GM12878 (cell line): Measurements from ENCODE around the gene PTGES3L. TPM values are rescaled to one million over a fixed set of nuclear protein-coding genes. Genes with fewer than 3 reads are reported as not detected.

Source experiments
- BACH1 ChIP-seq: fragments of 450-650 bp; IDR thresholded peaks from 2 replicates; pipeline ENCODE4 v1.6.1; 2017; ENCODE audit warnings: mild to moderate bottlenecking, borderline replicate concordance
- BHLHE40 ChIP-seq, 2 experiments: fragments of 450-650 bp in 1 of 2; IDR thresholded peaks; 2 replicates each; pipeline ENCODE4 v1.6.1; 2011 to 2017; ENCODE audit warnings: low read depth in 2 of 2, borderline replicate concordance in 1 of 2, improper control_type of control experiment in 1 of 2, low read length in 1 of 2, mild to moderate bottlenecking in 1 of 2
- EP300 ChIP-seq, 2 experiments: fragments of 150-350 bp in 1 of 2; IDR thresholded peaks; 2 replicates each; pipeline ENCODE4 v1.6.1; 2011 to 2012; ENCODE audit warnings: low read depth in 2 of 2, low read length in 2 of 2, borderline replicate concordance in 1 of 2, improper control_type of control experiment in 1 of 2, inconsistent platforms in 1 of 2; ENCODE audit not compliant: control insufficient read depth in 1 of 2
- HDGF ChIP-seq: fragments of 450-650 bp; IDR thresholded peaks from 2 replicates; pipeline ENCODE4 v1.6.1; 2016; ENCODE audit warnings: antibody characterized with exemption
- IKZF1 ChIP-seq: fragments of 450-650 bp; conservative IDR thresholded peaks from 2 replicates; pipeline ENCODE4 v1.6.1; 2017; ENCODE audit warnings: antibody characterized with exemption, mild to moderate bottlenecking
- IRF4 ChIP-seq: IDR thresholded peaks from 2 replicates; pipeline ENCODE4 v1.6.1; 2011; ENCODE audit warnings: low read depth, low read length
- MTA3 ChIP-seq: IDR thresholded peaks from 2 replicates; pipeline ENCODE4 v1.6.1; 2012; ENCODE audit warnings: low read length, inconsistent platforms, borderline replicate concordance
- PML ChIP-seq: IDR thresholded peaks from 2 replicates; pipeline ENCODE4 v1.6.1; 2012; ENCODE audit warnings: low read length, inconsistent platforms
- POU2F2 ChIP-seq: IDR thresholded peaks from 3 replicates; pipeline ENCODE4 v1.6.1; 2011; ENCODE audit warnings: low read depth, mild to moderate bottlenecking, low read length, borderline replicate concordance
- RAD51 ChIP-seq: fragments of 450-650 bp; IDR thresholded peaks from 2 replicates; pipeline ENCODE4 v1.6.1; 2016; ENCODE audit warnings: moderate library complexity, mild to moderate bottlenecking, inconsistent platforms
- RFX5 ChIP-seq: IDR thresholded peaks from 2 replicates; pipeline ENCODE4 v1.6.1; 2011; ENCODE audit warnings: low read depth, low read length, improper control_type of control experiment
- SRF ChIP-seq, 2 experiments: IDR thresholded peaks; 2 replicates each; pipeline ENCODE4 v1.6.1; 2011; ENCODE audit warnings: low read depth in 2 of 2, low read length in 2 of 2, mild to moderate bottlenecking in 1 of 2, moderate library complexity in 1 of 2
- TBL1XR1 ChIP-seq: IDR thresholded peaks from 2 replicates; pipeline ENCODE4 v1.6.1; 2012; ENCODE audit warnings: low read depth, low read length, improper control_type of control experiment
- TCF3 ChIP-seq: IDR thresholded peaks from 2 replicates; pipeline ENCODE4 v1.6.1; 2012; ENCODE audit warnings: low read depth, mild to moderate bottlenecking, low read length, borderline replicate concordance; ENCODE audit not compliant: insufficient read depth
- ZNF384 ChIP-seq: IDR thresholded peaks from 2 replicates; pipeline ENCODE4 v1.6.1; 2012; ENCODE audit warnings: low read depth, mild to moderate bottlenecking, low read length, improper control_type of control experiment, borderline replicate concordance
- polyA plus RNA-seq, 11 experiments: library from polyadenylated mRNA; depleted of rRNA in 4 of 11; unstranded in 6 of 11; stranded (reverse) in 5 of 11; fragments of >200 nt; fragmentation: Nextera tagmentation in 4 of 11; fragmentation: Illumina TruSeq in 1 of 11; extraction: Ambion mirVana in 4 of 11; extraction: Trizol in 1 of 11; gene quantifications; 1 replicate in 1 of 11; 2 replicates in 10 of 11; pipeline versions ENCODE4 v1.2.1 to v1.2.3, GENCODE V29; 2011 to 2016; ENCODE audit warnings: inconsistent platforms in 2 of 11, missing spikeins in 2 of 11, low read depth in 1 of 11
- total RNA-seq, 4 experiments: library from RNA; depleted of rRNA in 3 of 4; stranded (reverse); fragments of >200 nt in 3 of 4; fragmentation: Illumina TruSeq in 1 of 4; extraction: Trizol in 1 of 4; gene quantifications; 2 replicates each; pipeline versions ENCODE4 v1.2.1 to v1.2.3, GENCODE V29; 2013 to 2021
- TF ChIP-seq, protein P1 (sequence below): IDR thresholded peaks from 2 replicates; pipeline ENCODE4 v1.6.1; 2012; ENCODE audit warnings: low read length, inconsistent platforms
- TF ChIP-seq, protein P2 (sequence below): fragments of 450-650 bp; IDR thresholded peaks from 2 replicates; pipeline ENCODE4 v1.6.1; 2016; ENCODE audit warnings: mild to moderate bottlenecking
- TF ChIP-seq, protein P3 (sequence below): fragments of 450-650 bp; IDR thresholded peaks from 2 replicates; pipeline ENCODE4 v1.6.1; 2017; ENCODE audit warnings: low read depth, mild to moderate bottlenecking, moderate library complexity
- TF ChIP-seq, protein P4 (sequence below): IDR thresholded peaks from 2 replicates; pipeline ENCODE4 v1.6.1; 2011; ENCODE audit warnings: borderline replicate concordance, low read depth, mild to moderate bottlenecking, moderate library complexity, mixed read lengths, low read length; ENCODE audit not compliant: insufficient read depth; ENCODE audit errors: extremely low read length
- TF ChIP-seq, protein P5 (sequence below): fragments of 450-650 bp; IDR thresholded peaks from 2 replicates; pipeline ENCODE4 v1.6.1; 2016; ENCODE audit warnings: mild to moderate bottlenecking
- TF ChIP-seq, protein P6 (sequence below): fragments of 450-650 bp; conservative IDR thresholded peaks from 2 replicates; pipeline ENCODE4 v1.6.1; 2017; ENCODE audit warnings: mild to moderate bottlenecking, moderate library complexity

PTGES3L gene
- total and polyA plus RNA-seq, 10 of the 15 experiments (the other 5 are each of a cell fraction or from before 2014, with no cell fraction given) = 0.11 to 2.3 (median 0.98) TPM

DNA sequence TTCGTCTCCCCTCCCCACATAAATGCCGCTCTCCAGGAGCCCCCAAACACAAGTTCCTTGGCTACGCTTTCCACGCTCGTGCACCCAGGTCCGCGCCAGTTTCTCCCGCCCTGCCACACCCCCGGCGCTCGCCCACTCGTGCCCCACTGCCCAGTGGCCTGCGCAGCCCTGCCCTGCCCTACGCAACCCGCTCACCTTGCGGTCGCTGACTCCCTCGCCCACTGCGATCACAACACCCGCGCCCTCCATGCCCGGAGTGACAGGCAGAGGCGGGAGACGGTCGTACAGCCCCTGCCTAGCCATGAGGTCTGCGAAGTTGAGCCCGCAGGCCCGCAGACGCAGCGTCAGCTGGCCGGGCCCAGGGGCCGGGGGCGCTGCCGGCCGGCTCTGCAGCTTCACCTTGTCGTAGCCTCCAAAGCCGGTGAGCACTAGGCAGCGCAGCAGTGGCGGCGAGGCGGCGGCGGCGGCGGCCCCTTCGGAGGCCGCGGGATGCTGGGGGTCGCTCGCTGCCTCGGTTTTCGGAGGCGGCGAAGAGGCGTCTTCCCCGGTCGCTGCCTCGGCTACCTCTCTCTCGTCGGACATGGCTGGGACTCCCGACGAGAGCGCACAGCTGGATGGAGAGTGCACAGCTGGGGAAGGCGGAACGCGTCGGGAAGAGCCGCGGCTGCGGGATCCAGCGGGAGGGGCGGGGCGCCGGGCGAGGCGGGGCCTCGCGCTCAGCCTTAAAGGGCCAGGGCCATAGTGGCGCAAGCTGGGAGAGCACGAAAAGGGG, 42.0 kb upstream of the PTGES3L start, which contains the start of gene VAT1 (continued):
- TF ChIP-seq, protein P1, sequence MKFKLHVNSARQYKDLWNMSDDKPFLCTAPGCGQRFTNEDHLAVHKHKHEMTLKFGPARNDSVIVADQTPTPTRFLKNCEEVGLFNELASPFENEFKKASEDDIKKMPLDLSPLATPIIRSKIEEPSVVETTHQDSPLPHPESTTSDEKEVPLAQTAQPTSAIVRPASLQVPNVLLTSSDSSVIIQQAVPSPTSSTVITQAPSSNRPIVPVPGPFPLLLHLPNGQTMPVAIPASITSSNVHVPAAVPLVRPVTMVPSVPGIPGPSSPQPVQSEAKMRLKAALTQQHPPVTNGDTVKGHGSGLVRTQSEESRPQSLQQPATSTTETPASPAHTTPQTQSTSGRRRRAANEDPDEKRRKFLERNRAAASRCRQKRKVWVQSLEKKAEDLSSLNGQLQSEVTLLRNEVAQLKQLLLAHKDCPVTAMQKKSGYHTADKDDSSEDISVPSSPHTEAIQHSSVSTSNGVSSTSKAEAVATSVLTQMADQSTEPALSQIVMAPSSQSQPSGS = no peak
- TF ChIP-seq RAD51 = no peak
- TF ChIP-seq, protein P2, sequence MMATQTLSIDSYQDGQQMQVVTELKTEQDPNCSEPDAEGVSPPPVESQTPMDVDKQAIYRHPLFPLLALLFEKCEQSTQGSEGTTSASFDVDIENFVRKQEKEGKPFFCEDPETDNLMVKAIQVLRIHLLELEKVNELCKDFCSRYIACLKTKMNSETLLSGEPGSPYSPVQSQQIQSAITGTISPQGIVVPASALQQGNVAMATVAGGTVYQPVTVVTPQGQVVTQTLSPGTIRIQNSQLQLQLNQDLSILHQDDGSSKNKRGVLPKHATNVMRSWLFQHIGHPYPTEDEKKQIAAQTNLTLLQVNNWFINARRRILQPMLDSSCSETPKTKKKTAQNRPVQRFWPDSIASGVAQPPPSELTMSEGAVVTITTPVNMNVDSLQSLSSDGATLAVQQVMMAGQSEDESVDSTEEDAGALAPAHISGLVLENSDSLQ = peak; percentile 78
- TF ChIP-seq HDGF = no peak
- TF ChIP-seq, protein P3, sequence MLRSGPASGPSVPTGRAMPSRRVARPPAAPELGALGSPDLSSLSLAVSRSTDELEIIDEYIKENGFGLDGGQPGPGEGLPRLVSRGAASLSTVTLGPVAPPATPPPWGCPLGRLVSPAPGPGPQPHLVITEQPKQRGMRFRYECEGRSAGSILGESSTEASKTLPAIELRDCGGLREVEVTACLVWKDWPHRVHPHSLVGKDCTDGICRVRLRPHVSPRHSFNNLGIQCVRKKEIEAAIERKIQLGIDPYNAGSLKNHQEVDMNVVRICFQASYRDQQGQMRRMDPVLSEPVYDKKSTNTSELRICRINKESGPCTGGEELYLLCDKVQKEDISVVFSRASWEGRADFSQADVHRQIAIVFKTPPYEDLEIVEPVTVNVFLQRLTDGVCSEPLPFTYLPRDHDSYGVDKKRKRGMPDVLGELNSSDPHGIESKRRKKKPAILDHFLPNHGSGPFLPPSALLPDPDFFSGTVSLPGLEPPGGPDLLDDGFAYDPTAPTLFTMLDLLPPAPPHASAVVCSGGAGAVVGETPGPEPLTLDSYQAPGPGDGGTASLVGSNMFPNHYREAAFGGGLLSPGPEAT = 0 out of 2 replicates have a peak, but pooled peaks have one; percentile 39
- TF ChIP-seq, protein P4, sequence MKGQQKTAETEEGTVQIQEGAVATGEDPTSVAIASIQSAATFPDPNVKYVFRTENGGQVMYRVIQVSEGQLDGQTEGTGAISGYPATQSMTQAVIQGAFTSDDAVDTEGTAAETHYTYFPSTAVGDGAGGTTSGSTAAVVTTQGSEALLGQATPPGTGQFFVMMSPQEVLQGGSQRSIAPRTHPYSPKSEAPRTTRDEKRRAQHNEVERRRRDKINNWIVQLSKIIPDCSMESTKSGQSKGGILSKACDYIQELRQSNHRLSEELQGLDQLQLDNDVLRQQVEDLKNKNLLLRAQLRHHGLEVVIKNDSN = no peak
- TF ChIP-seq SRF (IDR thresholded peaks at IDR 0.05; ENCODE audit: low read depth in 2 of 2, low read length in 2 of 2) = no peak
- no peak for TF ChIP-seq RFX5
- peak; percentile 85 for TF ChIP-seq IKZF1
- TF ChIP-seq, protein P5, sequence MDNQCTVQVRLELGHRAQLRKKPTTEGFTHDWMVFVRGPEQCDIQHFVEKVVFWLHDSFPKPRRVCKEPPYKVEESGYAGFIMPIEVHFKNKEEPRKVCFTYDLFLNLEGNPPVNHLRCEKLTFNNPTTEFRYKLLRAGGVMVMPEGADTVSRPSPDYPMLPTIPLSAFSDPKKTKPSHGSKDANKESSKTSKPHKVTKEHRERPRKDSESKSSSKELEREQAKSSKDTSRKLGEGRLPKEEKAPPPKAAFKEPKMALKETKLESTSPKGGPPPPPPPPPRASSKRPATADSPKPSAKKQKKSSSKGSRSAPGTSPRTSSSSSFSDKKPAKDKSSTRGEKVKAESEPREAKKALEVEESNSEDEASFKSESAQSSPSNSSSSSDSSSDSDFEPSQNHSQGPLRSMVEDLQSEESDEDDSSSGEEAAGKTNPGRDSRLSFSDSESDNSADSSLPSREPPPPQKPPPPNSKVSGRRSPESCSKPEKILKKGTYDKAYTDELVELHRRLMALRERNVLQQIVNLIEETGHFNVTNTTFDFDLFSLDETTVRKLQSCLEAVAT = no peak
- no peak for TF ChIP-seq TCF3
- TF ChIP-seq BACH1 = no peak
- no peak for TF ChIP-seq TBL1XR1
- TF ChIP-seq BHLHE40 (IDR thresholded peaks at IDR 0.05; ENCODE audit: borderline replicate concordance in 1 of 2, low read depth in 2 of 2, low read length in 1 of 2) = peak in 1 of 2 experiments; percentile 24; a peak in 1 of 4 replicates
- no peak for TF ChIP-seq MTA3
- TF ChIP-seq, protein P6, sequence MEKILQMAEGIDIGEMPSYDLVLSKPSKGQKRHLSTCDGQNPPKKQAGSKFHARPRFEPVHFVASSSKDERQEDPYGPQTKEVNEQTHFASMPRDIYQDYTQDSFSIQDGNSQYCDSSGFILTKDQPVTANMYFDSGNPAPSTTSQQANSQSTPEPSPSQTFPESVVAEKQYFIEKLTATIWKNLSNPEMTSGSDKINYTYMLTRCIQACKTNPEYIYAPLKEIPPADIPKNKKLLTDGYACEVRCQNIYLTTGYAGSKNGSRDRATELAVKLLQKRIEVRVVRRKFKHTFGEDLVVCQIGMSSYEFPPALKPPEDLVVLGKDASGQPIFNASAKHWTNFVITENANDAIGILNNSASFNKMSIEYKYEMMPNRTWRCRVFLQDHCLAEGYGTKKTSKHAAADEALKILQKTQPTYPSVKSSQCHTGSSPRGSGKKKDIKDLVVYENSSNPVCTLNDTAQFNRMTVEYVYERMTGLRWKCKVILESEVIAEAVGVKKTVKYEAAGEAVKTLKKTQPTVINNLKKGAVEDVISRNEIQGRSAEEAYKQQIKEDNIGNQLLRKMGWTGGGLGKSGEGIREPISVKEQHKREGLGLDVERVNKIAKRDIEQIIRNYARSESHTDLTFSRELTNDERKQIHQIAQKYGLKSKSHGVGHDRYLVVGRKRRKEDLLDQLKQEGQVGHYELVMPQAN = peak; percentile 61
- no peak for TF ChIP-seq PML
- no peak for TF ChIP-seq ZNF384
- no peak for TF ChIP-seq POU2F2
- TF ChIP-seq IRF4 = no peak
- no peak for TF ChIP-seq EP300 (IDR thresholded peaks at IDR 0.05; ENCODE audit: borderline replicate concordance in 1 of 2, control insufficient read depth in 1 of 2, low read depth in 2 of 2, low read length in 2 of 2)
